ENCODE results near the gene TMC8.
"Not testable (repeated sequence)": the region's sequence is repeated elsewhere in the genome, so short reads cannot be mapped to it uniquely, and the experiment has no call there.

The TMC8 gene

DNA sequence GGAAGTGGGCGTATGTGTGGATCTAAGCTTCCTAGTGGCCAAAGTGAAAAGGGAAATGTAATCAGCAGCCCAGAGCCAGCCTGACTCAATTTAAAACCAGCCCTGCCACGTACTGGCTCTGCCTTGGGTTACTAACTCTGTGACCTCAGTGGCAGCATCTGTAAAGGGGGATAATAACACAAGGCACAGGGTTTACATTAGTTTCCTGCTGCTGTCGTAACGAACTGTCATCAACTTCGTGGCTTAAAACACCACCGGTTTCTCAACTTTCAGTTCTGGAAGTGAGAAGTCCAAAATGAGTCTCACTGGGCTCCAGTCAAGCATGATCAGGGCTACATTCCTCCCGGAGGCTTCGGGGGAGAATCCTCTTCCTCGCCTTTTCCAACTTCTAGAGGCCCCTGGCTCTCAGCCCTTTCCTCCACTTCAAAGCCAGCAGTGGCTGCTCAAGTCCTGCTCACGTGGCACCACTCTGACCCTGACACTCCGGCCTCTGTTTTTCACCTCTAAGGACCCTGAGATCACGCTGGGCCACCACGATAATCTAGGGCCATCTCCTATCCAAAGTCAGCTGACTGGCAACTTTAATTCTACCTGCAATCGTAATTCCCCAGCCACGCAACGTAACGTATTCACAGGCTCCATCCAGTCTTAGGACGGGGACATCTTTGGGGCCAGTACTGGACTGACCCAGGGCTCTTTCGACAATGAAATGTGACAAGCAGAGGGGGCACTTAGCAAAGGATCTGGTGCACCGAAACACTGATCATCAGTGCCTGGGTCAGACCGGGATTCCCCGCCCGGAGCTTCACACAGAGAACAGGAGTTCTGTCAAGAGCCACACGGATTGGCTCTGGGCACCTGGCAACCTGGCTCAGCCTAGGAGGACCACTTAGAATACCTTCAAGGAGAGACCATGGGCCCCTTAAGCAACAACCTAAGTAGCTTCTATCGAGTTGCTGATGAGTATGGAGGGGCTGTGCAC is 16.5 kb upstream of the TMC8 start:
- DNase-seq (ENCODE audit: low read depth): peak; percentile 74
- TF ChIP-seq CTCF (IDR thresholded peaks at IDR 0.05; ENCODE audit: insufficient read depth, low read depth, low read length, missing control alignments): no peak
- H3K4me3 ChIP-seq (ENCODE audit: low read depth, low read length): no peak overlapping the region

GRCh38 chr17:78114831-78115723 is 15.5 kb upstream of the TMC8 start:
- no peak overlapping the region for H3K4me3 ChIP-seq (ENCODE audit: low read depth, low read length)
- no peak for DNase-seq (ENCODE audit: low read depth)
- no peak for TF ChIP-seq CTCF (IDR thresholded peaks at IDR 0.05; ENCODE audit: insufficient read depth, low read depth, low read length, missing control alignments)

DNA sequence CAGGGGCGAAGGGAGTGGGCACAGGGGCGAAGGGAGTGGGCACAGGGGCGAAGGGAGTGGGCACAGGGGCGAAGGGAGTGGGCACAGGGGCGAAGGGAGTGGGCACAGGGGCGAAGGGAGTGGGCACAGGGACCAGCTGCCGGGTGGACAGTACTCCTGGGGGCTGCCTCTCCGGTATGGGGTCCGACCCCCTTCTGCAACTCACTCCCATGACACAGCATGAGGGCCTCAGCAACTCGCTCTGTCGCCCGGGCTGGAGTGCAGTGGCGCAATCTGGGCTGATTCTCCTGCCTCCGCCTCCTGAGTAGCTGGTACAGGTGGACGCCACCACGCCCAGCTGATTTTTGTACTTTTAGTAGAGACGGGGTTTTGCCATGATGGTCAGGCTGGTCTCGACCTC is 14.8 kb upstream of the TMC8 start:
- not testable (repeated sequence) for DNase-seq (ENCODE audit: low read depth); H3K4me3 ChIP-seq (ENCODE audit: low read depth, low read length)

DNA sequence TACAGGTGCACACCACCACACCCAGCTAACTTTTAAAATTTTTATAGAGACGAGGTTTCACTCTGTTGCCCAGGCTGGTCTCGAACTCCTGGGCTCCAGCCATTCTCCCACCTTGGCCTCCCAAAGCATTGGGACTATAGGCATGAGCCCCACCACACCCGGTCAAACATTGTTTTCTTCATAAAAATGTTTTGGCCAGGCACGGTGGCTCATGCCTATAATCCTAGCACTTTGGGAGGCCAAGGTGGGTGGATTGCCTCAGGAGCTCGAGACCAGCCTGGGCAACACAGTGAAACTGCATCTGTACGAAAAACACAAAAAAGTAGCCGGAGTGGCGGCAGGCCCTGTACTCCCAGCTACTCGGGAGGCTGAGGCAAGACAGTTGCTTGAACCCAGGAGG is 14.2 kb upstream of the TMC8 start:
- no peak for TF ChIP-seq CTCF (IDR thresholded peaks at IDR 0.05; ENCODE audit: insufficient read depth, low read depth, low read length, missing control alignments)
- DNase-seq (ENCODE audit: low read depth): no peak
- no peak overlapping the region for H3K4me3 ChIP-seq (ENCODE audit: low read depth, low read length)

GRCh38 chr17:78117027-78117981 is 13.3 kb upstream of the TMC8 start:
- H3K4me3 ChIP-seq (ENCODE audit: low read depth, low read length): no peak overlapping the region
- TF ChIP-seq CTCF (IDR thresholded peaks at IDR 0.05; ENCODE audit: insufficient read depth, low read depth, low read length, missing control alignments): peak; percentile 23
- no peak for DNase-seq (ENCODE audit: low read depth)

GRCh38 chr17:78118801-78119241 is 11.8 kb upstream of the TMC8 start:
- TF ChIP-seq CTCF (IDR thresholded peaks at IDR 0.05; ENCODE audit: insufficient read depth, low read depth, low read length, missing control alignments): no peak
- no peak for DNase-seq (ENCODE audit: low read depth)
- no peak overlapping the region for H3K4me3 ChIP-seq (ENCODE audit: low read depth, low read length)

All from GM12865 (cell line).